Measurements from ENCODE around the gene PTGS1.
"Not testable (repeated sequence)": the region's sequence is repeated elsewhere in the genome, so short reads cannot be mapped to it uniquely, and the experiment has no call there.

The PTGS1 gene

DNA sequence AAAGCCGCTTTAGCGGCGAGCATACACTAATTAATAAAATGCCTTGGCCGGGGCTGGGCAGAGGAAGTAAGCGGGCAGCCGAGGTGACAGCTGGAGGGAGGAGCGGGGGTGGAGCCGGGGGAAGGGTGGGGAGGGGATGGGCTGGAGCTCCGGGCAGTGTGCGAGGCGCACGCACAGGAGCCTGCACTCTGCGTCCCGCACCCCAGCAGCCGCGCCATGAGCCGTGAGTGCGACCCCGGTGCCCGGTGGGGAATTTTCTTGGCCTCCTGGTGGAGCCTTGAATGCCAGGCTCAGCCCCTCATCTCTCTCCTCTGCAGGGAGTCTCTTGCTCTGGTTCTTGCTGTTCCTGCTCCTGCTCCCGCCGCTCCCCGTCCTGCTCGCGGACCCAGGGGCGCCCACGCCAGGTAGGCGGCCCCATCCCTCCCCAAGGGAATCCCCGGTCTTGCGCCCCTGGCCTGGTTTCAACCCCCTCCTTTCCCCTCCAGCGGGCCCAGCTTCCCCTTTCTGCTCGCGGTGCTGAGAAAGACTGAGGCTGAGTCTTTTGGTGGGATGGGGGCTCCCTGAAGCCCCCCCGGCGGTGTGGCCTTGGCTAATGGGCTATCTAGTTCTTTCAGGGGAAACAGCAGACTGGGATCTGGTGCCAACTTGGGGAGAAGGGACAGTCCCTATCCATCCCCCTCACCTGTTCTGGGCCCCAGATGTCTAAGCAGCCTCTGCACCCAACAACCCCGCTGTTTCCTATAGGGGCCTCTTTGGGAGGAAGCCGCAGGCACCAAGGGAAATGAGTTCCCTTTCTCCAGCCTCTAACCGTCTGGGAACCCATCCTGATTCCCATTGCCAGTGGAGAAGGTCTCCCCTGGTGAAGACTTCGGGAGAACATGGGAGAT is at the start of gene PTGS1:
Gene PTGS1 (plus strand): TSS at position 156 of the 887 bp plus-strand sequence. CDS start 61 bp downstream, at position 217.
- peak in 2 of 14 donors; percentile 19 to 23 for DNase-seq

DNA sequence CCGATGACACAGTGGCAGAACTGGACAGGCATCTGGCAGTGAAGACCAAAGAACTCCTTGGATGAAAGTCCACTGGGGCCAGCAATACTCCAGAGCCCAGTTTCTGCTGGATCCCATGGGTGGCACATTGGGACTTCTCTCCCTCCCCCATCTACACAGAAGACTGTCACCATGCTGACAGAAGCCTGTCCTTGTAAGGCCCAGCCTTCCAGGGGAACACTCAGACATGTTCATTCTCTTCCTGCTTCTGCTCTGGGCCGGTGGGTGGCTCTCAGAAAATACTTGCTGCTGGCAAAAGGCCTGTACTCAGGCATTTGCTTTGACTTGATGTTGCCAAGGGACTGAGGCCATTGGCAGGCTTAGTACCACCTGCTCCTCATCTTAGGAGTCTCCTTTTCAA is 48.3 kb upstream of the PTGS1 start:
- DNase-seq: peak in 2 of 14 donors; percentile 14 to 28

DNA sequence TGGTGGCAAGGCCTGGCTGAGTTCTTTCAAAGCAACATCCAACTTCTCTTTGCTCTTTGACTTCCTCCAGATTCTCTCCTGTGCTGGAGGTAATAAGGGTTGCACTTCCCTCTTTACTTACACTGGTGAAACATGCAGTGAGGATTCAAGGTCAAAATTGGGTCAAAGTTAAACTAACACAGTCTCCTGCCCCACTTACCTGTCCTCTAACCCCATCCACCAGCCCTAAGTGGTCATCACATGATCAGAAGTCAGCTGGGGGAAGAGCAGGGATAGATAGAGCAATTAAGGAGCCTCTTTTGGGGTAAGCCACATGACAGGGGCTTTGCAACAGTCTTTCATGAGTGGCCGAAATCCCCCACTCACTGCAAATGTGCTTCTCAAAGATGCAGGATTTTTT is 46.2 kb upstream of the PTGS1 start:
- not testable (repeated sequence) for DNase-seq

DNA sequence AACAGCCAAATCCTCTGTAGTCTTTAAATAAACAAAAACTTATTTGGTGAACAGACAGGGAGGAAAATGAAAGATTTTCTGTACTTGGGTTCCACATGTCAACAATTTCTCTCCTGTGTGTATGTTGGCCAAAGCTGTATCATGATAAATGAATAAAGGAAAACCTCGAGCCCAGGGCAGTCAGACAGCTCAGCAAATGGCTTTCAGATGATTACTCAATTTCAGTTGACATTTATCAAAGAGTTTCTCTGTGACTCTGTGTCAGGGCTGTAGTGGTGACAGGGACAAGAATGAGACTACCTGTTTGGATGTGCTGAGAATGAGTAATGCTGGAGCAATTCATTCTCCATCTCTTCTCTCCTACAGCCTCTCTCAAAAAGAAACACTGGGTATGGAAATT is 45.7 kb upstream of the PTGS1 start:
- no peak for DNase-seq

DNA sequence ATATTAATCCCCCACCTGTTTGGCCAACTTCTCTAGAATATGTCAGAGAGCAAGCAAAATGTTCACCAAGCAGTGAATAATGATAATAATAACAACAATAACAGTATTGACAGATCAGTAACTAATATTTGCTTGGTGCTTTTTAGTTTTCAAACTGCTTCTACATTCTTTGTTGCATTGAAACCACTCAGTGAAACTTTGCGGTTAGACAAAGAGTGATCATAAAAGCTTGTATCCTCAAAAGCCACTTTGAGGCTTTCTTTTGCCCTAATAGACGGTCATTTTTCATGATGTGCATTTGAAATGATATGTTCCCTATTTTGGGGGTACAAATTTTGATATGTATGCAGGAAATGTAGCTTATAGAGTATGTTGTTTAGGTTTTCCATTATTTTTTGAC is 43.6 kb upstream of the PTGS1 start:
- no peak for DNase-seq

DNA sequence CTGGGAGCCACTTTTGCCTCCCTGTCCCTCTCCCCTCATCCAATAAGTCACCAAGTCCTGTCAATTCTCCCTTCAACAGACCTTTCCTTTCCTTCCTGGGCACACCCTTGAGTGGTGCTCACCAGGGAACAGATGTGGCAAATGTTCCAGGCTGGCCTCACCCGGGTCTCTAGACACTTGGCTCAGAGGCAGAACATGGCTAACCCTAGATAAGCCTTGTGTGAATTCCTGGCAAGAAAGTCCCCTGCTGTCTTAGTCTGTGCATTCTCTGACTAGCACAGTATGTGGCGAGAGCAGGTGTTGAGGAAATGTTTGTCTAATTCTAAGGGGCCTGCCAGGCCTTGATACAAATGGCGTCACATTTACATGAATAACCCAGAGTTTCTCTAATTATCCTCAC is 41.2 kb upstream of the PTGS1 start:
- DNase-seq: no peak

DNA sequence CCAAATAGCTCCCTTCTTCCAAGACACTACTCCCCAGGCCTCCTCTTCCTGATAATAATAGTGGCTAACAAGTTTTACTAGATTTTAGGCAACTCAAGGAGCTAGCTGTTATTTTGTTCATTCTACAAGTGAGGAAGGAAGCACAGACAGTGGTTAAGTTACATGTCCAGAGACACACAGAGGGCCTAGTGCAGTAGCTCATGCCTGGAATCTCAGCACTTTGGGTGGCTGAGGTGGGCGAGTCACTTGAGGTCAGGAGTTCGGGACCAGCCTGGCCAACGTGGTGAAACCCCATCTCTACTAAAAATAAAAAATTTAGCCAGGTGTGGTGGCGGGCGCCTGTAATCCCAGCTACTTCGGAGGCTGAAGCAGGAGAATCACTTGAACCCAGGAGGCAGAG is 40.4 kb upstream of the PTGS1 start:
- DNase-seq: not testable (repeated sequence)

DNA sequence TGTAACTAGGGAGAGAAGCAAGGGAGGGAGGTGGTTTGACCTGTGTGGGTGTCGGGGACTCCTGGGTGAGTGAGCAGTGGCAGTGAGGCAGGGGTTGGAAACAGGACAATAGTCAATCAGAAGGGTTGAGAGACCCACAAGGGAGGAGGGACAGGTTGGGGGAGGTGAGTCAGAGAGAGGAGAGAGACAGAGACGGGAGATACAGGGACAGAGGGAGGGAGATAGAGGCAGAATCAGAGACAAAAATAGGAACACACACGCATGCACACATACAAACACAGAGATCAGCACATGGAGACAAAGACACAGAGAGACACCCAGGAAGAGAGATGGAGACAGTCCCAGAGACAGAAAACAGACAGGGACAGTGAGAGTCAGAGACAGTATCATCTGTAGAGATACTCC is 39.3 kb upstream of the PTGS1 start:
- DNase-seq: no peak

DNA sequence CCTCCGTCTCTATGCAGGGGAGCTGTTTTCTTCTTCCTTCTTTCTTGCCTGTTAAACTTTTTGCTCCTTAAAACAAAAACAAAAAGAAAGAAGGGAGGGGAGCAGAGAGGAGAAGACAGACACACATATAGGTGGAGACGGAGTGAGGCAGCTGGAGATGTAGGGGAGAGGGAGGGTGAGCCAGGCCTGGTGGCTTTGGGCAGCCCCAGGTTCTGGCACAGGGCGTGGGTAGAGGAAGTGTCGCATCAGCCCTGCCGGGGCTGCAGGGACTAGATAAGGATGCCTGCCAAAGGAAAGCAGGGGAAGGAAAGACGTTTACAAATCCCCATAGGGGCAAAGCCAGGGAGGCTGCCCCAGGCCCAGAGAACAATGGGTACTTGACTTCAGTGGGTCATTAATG is 38.7 kb upstream of the PTGS1 start:
- no peak for DNase-seq

DNA sequence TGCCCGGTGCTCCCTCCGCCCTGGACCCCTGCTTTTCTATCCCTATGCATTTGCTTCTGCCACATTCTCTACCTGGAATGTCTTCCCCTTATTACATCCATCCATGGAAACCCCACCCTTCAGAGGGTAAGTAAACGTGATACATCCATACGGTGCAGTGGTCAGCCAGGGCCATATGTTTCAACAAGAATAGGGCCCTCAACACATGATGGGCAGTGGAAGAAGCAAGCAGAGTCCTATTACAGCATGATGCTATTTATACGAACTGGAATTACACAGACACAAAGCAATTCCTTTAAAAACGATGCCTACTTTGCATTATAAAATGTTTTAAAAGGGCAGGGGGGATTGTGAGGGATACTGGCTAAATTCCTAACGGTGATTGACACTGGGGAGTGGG is 38.2 kb upstream of the PTGS1 start:
- DNase-seq: no peak

DNA sequence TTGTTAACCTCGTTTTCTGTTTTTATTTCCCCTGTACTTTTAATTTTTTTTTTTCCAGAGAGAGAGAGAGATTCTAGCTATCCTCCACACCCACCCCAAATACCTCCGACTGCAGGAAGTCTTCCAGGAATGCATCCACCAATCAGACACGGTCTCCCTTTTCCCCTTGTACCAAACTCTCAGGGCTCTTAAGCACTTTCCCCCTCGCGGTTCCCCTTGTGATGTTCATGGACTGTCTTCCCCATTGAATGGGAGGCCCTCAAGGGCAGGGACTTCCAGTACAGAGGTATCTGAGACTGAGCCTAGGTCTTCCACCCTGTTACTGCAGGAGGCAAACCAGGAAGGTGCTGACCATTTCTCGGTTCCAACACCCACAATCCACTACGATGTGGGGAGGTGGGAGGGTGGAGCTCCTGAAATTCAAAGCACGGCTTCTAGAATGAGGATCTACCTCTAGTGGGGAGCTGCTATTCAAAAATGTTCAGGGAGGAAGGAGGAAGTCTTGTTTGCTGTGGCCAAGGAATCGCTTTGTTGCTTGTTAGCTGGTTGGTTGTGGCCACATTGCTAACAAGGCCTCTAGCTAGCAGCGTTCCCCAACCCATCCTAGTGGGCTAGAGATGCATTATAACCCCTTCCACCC is 37.5 kb upstream of the PTGS1 start:
- DNase-seq: no peak

DNA sequence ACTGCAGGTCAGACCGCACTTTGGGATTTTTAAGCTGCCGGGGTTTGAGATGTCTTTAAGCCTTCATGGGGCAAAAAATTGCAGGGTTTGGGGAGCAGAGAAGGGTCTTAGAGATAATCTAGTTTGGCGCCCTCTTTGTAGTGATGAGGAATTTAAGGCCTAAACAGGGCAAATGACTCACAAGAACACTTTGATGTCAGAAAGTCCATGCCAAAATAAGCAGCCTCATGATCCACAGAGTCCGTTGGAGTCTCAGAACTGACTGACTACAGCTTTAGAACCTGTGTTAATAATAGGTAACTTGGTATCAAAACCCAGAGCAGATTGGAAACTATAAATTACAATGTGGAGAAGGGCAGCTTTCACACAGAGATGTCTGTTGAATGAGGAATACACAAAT is 35.9 kb upstream of the PTGS1 start:
- no peak for DNase-seq

DNA sequence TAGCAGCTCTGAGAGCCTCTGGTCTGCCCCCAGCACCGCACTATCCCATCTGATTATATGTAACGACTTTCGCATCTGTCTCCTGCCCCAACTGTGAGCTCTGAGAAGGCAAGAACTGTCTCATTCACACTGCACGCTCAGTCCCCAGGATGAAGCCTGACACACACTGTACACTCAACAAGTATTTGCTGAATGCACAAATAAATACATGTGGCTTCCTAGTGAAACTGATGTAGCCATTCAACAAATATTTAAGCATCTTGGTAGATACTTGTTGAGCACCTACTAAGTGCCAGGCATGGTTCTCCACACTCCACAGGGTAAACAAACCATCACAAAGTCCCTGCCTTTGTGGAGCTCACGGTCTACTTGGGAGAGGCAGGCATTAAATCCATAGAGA is 34.6 kb upstream of the PTGS1 start:
- DNase-seq: no peak

DNA sequence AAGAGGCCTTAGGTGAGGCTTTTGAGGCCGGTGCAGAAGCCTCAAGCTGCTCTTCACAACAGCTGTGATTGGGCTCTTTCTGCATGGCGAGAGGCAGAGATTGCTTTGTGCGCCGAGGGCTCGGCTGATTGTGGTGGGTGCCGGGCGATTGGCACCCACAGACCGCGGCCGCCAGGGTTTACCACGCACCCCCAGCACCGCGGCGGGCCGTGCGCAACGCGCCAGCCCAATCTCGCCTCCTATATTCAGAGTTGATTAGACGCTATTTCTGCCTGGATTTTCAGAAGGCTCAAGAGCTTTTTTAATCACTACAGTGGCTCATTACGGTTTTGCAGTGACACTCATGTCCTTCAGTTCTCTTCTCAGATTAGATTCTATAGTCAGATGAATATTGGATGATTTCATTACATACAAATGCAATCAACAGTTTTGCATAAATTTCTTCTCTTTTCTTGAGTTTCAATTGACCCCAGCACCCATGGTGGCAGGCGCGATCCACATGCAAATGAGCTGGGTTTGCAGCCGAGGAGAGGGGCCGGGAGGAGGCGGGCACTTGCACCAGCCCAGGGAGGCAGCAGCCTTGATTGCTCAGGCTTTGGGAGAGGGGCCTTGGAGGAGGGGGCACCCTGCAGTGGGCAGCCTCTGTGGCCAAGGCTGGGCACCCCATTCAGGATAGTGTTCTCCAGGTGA is 33.8 kb upstream of the PTGS1 start:
- no peak for DNase-seq

DNA sequence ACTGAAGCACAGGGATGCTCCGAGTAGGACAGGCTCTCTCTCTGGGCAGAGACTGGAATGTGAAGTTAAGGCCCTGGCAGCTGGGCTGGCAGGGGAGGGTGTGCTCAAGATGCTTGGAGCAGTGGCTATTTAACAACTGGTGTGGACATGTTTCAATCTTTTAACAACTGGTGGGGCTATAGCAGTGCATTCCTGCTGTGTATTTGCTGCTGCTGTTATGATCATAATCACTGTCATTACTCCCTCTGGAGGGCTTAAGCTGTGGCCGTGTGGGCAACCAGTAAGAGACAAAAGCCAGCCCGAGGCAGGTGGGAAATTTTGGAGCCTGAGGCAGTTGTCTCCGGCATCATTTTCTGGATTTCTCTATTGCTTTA is 33.3 kb upstream of the PTGS1 start:
- no peak for DNase-seq

DNA sequence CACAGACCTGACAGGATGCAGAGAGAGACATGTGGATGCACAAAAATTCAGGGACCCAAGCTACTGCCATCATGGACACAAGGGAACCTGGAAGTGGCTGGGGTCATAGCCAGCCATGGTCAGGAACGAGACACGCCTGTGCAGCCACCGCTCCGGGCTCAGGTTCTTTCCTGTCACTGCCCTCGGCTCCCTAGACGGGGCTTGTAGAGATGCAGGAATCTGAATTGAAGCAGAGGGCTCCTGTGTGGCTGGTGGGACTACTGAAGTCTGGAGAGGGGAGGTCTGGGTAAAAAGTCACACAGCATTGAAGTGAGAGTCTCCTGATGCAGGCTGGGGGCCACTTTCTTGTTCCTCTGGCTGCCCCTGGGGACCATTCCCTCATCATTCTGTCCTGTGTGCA is 32.3 kb upstream of the PTGS1 start:
- no peak for DNase-seq

DNA sequence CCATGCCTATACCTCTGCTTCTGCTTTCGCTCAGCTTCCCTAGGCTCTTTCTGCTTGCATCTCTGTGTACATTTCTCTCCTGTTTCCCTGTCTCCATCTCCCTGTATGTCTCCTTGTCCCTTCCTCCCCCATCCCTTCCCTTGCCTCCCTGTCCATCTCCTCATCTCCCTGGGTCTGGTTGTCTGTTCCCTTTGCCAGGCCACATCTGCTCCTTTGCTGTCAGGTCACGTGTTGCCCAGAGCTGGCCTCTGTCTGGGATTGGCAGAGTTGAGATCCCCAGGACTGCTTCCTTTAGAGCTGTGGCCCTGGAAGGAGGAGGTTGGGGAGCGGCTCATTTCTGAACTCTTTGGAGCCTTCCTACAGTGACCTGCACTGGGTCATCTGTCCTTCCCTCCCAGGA is 31.8 kb upstream of the PTGS1 start:
- DNase-seq: peak in 1 of 14 donors; percentile 8

DNA sequence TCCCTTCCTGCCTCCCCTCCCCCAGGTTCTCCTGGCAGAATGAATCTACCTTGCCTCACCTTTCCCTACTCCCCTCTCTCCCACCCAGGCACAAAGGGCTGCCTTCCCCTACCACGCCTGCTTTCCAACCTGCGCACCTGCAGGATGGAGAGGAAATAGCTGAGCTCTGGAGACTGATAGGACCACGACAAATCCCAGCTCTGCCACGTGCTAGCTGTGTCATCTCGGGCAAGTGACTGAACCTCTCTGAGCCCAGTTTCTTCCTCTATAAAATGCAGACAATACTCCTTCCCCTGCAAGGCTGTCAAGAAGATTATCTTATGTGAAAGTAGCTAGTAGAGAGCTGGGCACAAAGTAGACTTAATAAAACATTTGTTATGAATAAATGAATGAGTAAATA is 31.2 kb upstream of the PTGS1 start:
- DNase-seq: no peak

DNA sequence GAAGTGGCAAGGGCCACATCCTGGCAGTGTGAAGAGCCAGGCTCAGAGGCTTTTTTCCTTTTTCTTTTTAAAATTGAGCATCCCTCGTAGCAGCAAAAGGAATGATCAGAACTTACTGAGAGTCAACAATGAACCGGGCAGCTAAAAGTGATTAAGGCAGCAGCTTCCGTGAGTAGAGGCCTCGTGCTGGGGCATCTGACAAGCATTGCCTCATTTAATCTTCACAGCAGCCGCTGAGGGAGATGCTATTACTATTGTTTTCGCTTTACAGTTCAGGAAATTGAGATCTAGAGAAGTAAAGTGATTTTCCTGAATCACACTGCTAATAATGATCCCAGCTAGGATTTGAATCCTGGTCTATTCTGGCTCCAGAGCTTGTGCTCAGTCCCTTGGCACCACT is 30.7 kb upstream of the PTGS1 start:
- no peak for DNase-seq

DNA sequence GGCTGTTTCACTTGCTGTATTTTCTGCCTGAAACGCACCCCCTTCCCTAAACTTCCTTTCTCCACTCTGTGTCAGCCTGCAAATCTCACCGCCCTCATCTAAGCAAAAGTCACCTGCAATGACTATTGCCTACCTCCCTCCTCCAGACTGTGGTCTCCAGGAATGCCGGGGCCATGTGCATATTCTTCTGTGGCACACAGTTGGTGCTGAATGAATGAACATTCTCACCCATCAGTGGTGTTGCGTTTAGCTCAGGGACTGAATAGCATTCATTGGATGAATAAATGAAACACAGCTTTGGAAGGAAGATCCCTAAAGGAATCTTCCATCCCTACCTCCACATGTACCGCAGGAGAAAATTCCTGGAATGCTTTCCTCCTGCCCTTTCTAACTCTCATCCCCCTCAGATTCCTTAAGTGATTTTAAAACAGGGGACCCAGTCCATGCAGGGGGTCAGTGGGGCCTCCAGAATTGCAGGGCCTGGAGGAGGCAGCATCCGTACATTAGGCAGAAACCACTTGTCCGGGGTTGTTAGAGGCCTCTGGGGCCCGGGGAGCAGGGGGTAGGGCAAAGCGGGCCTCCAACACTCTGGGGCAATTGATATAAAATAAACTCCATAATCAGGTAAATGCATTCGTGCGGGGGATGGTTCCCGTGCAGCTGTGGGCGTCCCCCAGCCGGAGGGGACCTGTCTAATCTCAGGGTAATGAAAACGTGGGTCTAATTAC is 28.3 kb upstream of the PTGS1 start:
- no peak for DNase-seq

DNA sequence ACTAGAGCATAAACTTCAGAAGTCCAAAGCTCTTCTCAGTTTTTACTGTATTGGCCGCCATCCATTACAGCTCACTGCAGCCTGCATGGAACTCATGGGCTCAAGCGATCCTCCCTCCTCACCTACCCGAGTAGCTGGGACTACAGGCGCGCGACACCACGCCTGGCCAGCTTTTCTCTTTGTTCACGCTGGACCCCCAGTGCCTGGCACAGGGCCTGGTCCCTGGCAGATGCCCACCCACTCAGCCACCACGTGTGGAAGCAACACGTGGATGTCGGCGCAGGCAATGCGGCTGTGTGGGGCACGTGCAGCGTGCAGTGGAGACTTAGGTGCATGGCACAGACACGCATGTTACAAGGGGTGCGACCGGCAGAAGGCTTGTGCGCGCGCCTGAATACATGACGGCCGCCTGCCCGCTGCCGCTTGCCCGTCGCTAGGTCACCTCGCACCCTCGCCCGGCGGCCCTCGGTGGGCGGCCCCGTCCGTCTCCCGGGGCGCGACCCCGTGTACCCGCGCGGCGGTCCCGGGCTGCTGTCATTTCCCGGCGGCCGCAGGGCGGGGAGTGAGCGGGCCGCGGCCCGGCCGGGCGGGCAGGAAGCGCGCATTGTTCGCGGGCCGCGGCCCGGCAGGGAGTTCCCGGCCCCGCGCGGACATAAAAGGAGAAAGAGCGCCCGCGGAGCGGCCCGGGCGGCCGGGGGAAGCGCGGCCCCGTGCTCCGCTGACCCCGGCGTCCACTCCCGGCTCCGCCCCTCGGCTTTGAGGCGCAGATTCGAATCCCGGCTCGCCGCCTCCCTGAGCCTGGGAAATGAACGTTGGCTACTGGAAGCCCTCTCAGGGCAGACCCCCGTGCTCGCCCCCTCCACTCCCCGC is 24.1 kb upstream of the PTGS1 start:
- DNase-seq: peak in 1 of 14 donors; percentile 38
